HG02759 (cell line): Measurements from ENCODE around the gene TP53BP2.

ENCODE experiments used
- ATAC-seq: cut with Tn5 transposase; IDR thresholded peaks from one replicate; pipeline ENCODE4 v1.9.1; 2021; ENCODE audit warnings: mild to moderate bottlenecking, moderate library complexity; ENCODE audit not compliant: unreplicated experiment

The TP53BP2 gene

GRCh38 chr1:223802602-223803001, 43.1 kb downstream of the TP53BP2 start:
- no peak for ATAC-seq

GRCh38 chr1:223802032-223802431, 43.7 kb downstream of the TP53BP2 start:
- ATAC-seq: no peak

GRCh38 chr1:223796210-223796609, 49.5 kb downstream of the TP53BP2 start:
- no peak for ATAC-seq

- no peak for ATAC-seq
These were observed 51.4 kb downstream of the TP53BP2 start for GRCh38 chr1:223794136-223794880.

GRCh38 chr1:223793716-223794115, 52.0 kb downstream of the TP53BP2 start:
- ATAC-seq: no peak

GRCh38 chr1:223792046-223792445, 53.7 kb downstream of the TP53BP2 start:
- no peak for ATAC-seq

- ATAC-seq: no peak
These were observed 56.9 kb downstream of the TP53BP2 start for GRCh38 chr1:223788746-223789415.

GRCh38 chr1:223785808-223786207, 59.9 kb downstream of the TP53BP2 start:
- ATAC-seq: no peak

- no peak for ATAC-seq
These were observed 61.2 kb downstream of the TP53BP2 start for GRCh38 chr1:223784541-223784940.

- ATAC-seq: no peak
These were observed 62.1 kb downstream of the TP53BP2 start for GRCh38 chr1:223783676-223784075.

GRCh38 chr1:223780949-223781348, 64.8 kb downstream of the TP53BP2 start:
- ATAC-seq: no peak

- no peak for ATAC-seq
These were observed 65.4 kb downstream of the TP53BP2 start for GRCh38 chr1:223780318-223780717.

- no peak for ATAC-seq
These were observed 68.8 kb downstream of the TP53BP2 start for GRCh38 chr1:223776826-223777454.

- no peak for ATAC-seq
These were observed 69.5 kb downstream of the TP53BP2 start for GRCh38 chr1:223776075-223776814.

- ATAC-seq: no peak
These were observed 70.1 kb downstream of the TP53BP2 start for GRCh38 chr1:223775711-223776074.

- no peak for ATAC-seq
These were observed 70.7 kb downstream of the TP53BP2 start for GRCh38 chr1:223775054-223775453.

- no peak for ATAC-seq
These were observed 71.5 kb downstream of the TP53BP2 start for GRCh38 chr1:223774134-223774814.

- no peak for ATAC-seq
These were observed 73.0 kb downstream of the TP53BP2 start for GRCh38 chr1:223772771-223773160.

GRCh38 chr1:223771814-223772770, 73.7 kb downstream of the TP53BP2 start:
- no peak for ATAC-seq

- no peak for ATAC-seq
These were observed 74.3 kb downstream of the TP53BP2 start for GRCh38 chr1:223771469-223771813.
